Duodenal mucosa (tissue), 2 donors: ENCODE measurements around the gene ASIC2.

ENCODE experiments used
- H3K27ac ChIP-seq: one replicate; pipeline ENCODE4 v1.7.0; 2013; ENCODE audit warnings: low read depth, low read length
- H3K27me3 ChIP-seq, 2 donors: one replicate each; pipeline ENCODE4 v1.7.0; 2013; ENCODE audit warnings: low read length in 2 of 2, control low read depth in 1 of 2; ENCODE audit not compliant: insufficient read depth in 2 of 2, control insufficient read depth in 1 of 2
- H3K36me3 ChIP-seq, 2 donors: one replicate each; pipeline ENCODE4 v1.7.0; 2013; ENCODE audit warnings: low read length in 2 of 2, control low read depth in 1 of 2; ENCODE audit not compliant: insufficient read depth in 2 of 2, control insufficient read depth in 1 of 2
- H3K4me1 ChIP-seq, 2 donors: one replicate each; pipeline ENCODE4 v1.7.0; 2013; ENCODE audit warnings: low read length in 2 of 2, control low read depth in 1 of 2; ENCODE audit not compliant: insufficient read depth in 2 of 2, control insufficient read depth in 1 of 2
- H3K4me3 ChIP-seq, 2 donors: one replicate each; pipeline ENCODE4 v1.7.0; 2013; ENCODE audit warnings: low read length in 2 of 2, low read depth in 1 of 2
- H3K9ac ChIP-seq, 2 donors: one replicate each; pipeline ENCODE4 v1.7.0; 2013; ENCODE audit warnings: low read length in 2 of 2, low read depth in 1 of 2
- H3K9me3 ChIP-seq, 2 donors: one replicate each; pipeline ENCODE4 v1.7.0; 2013; ENCODE audit warnings: low read length in 2 of 2, control low read depth in 1 of 2; ENCODE audit not compliant: control insufficient read depth in 1 of 2

The ASIC2 gene

GRCh38 chr17:33258296-33258695, 34.8 kb downstream of the ASIC2 start:
- no peaks in the 10 kb centered on the region for H3K36me3 ChIP-seq
- no peak overlapping the region for H3K9ac ChIP-seq
- no peak overlapping the region for H3K27ac ChIP-seq
- no peaks in the 10 kb centered on the region for H3K9me3 ChIP-seq
- H3K27me3 ChIP-seq = peaks cover 0 to 2% of the 10 kb centered on the region in 2 donors
- no peak overlapping the region for H3K4me3 ChIP-seq
- H3K4me1 ChIP-seq = peaks cover 9 to 11% of the 10 kb centered on the region in 2 donors

DNA sequence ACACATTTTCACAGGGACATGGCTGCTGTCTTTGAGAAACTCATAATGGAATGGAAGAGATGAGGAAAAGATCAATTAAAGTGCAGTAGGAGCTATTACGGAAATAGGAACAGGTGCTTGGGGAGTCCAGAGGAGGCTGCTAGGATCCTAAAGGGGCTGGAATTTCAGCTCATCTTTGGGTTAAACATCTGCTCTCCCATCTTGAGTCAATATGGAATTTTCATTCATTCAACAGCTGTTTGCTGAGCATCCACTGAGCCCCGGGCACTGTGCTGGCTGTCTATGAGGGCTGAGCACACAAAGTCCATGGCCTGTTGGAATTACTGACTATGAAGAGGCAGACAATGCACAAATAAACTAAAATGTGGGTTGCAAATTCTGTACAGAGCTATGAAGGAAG, 47.9 kb downstream of the ASIC2 start:
- H3K9me3 ChIP-seq = no peaks in the 10 kb centered on the region
- no peak overlapping the region for H3K9ac ChIP-seq
- no peak overlapping the region for H3K4me3 ChIP-seq
- peaks cover 0 to 9% of the 10 kb centered on the region in 2 donors for H3K4me1 ChIP-seq
- no peaks in the 10 kb centered on the region for H3K36me3 ChIP-seq
- H3K27me3 ChIP-seq = no peaks in the 10 kb centered on the region
- no peak overlapping the region for H3K27ac ChIP-seq

- Histone ChIP-seq H3K9me3 (no peaks in the 10 kb centered on the region), H3K4me3 (no peak overlapping the region), H3K36me3 (no peaks in the 10 kb centered on the region), H3K4me1 (peaks cover 0 to 9% of the 10 kb centered on the region in 2 donors), H3K27ac (no peak overlapping the region), H3K9ac (no peak overlapping the region), H3K27me3 (no peaks in the 10 kb centered on the region)
These were observed 49.4 kb downstream of the ASIC2 start for GRCh38 chr17:33243732-33244131.

DNA sequence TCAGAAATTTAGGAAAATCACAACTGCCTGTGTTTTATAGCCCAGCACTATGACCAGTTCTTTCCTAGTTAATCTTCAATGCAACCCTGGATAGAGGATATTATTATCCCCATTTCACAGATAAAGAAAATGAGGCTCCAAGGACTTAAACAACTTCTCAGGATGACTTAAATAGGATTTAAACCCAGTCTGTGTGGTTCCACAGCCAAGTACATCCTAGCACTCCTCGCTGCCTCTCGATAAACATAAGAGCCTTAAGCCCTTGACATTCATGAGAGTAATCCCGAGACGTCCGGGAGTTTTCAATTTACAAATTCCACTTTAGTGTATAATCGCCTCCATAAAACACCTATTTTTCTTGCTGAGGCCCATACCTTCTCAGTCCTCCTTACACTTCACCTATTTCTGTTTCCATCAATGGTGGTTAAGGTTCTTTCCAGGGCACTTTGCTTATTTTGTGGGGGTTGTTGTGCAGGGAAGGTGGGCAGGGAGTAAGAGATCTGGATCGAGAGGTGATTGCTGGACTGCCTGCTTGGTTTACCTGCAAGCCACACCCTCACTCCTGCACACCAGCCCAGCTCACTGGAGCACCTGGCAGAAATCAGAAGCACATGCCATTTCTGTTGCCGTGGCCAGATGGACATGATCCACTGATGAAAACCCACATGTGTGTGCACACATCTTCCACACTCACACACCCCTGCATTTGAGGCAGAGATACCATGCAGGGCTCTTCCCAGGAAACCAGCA, 50.5 kb downstream of the ASIC2 start:
- Histone ChIP-seq H3K27me3 (no peaks in the 10 kb centered on the region), H3K9ac (no peak overlapping the region), H3K36me3 (no peaks in the 10 kb centered on the region), H3K4me3 (no peak overlapping the region), H3K4me1 (peaks cover 0 to 9% of the 10 kb centered on the region in 2 donors), H3K9me3 (no peaks in the 10 kb centered on the region), H3K27ac (no peak overlapping the region)

DNA sequence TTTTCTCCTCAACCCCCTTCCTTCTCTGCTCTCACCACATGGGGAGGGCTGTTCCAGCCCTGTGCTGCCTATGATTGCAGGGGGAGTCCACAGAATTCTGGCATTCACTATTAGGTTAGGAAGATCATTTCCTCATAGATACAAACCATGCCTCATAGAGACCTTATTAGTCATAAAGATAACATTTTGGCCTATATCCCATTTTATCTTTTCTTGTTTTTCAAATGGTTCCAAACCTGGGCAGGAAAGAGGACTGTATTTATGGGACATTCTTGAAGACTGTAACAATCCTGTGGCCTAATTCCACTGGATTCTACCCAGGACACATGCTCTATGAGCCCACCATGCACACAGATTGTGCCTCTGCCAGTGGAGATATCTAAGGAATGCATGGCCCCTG, 51.7 kb downstream of the ASIC2 start:
- no peaks in the 10 kb centered on the region for H3K27me3 ChIP-seq
- no peak overlapping the region for H3K27ac ChIP-seq
- H3K9ac ChIP-seq = no peak overlapping the region
- H3K9me3 ChIP-seq = no peaks in the 10 kb centered on the region
- no peak overlapping the region for H3K4me3 ChIP-seq
- H3K4me1 ChIP-seq = peaks cover 0 to 9% of the 10 kb centered on the region in 2 donors
- H3K36me3 ChIP-seq = no peaks in the 10 kb centered on the region

DNA sequence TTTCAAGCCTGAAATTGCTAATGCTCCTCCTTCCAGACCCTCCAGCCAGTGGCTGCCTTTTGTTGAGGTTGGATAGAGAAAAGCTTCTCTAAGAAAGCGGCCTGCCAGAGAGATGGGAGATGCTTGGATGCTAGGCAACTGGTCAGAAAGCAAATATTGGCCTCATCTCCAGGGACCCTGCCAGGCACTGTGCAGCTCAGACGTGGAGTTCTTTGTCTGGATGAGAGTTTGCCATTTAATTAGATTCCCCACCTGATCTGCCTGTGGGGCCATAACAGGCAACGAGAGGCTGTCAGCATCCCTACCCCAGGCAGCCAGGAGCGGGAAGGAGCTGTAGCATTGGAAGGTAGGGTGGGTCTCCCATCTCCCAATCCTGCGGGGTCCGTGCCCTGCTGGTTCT, 52.7 kb downstream of the ASIC2 start:
- H3K9me3 ChIP-seq = no peaks in the 10 kb centered on the region
- H3K4me3 ChIP-seq = no peak overlapping the region
- H3K4me1 ChIP-seq = peaks cover 0 to 9% of the 10 kb centered on the region in 2 donors
- no peak overlapping the region for H3K27ac ChIP-seq
- no peaks in the 10 kb centered on the region for H3K36me3 ChIP-seq
- no peaks in the 10 kb centered on the region for H3K27me3 ChIP-seq
- no peak overlapping the region for H3K9ac ChIP-seq

DNA sequence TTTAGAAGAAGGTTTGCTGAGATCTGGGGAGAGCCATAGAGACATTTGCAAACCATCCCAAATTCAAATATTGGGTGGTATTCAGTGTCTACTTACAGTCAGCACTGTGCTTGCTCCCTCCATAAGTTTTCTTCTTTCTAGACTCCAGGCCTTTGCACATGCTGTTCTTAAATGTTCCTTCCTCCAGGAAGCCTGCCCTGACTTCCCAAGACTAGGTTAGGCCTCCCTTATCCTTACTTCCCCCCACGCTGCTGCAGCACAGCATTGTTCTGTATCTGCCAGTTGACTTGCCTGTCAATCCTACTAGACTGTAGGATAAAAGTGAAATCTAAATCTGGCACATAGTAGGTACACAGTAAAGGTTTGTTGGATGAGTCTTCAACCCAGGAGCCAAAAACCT, 53.4 kb downstream of the ASIC2 start:
- no peak overlapping the region for H3K9ac ChIP-seq
- H3K27ac ChIP-seq = no peak overlapping the region
- no peaks in the 10 kb centered on the region for H3K9me3 ChIP-seq
- peaks cover 3 to 9% of the 10 kb centered on the region in 2 donors for H3K4me1 ChIP-seq
- H3K4me3 ChIP-seq = no peak overlapping the region
- no peaks in the 10 kb centered on the region for H3K27me3 ChIP-seq
- no peaks in the 10 kb centered on the region for H3K36me3 ChIP-seq

DNA sequence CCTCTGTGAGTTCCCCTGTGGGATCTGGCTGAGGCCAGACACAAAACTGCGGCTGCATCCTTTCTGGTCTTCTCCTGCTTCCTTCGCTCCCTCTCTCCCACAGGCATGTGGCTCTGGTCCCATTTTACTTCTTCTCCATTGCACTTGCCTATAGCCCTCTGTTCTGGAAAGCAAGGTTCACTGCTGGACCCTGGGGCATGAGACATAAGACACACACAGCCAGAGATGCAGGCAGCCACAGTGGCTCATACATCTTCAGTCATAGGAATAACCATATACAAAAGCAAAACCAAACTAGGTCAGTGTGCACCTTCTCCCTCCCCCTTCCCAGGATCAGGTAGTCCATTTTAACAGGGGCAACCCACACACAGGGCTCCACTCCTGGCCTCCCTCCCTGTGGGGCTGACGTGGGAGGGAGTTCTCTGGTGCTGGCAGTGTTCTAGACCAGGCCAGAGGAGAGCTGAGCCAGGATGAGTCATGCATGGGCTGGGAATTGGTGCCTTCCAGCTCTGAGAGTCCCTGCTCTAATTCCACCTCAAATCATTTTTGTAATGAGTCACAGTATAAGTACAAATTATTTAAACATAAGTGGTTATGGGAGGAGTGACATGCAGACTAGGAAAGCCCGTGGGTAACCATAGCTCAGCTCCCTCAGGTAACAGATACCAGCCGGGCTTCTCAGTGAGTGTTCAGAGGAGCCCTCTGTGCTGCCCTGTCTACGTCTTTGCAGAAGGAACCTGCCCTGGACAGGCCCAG, 58.0 kb downstream of the ASIC2 start:
- H3K36me3 ChIP-seq = no peaks in the 10 kb centered on the region
- H3K9me3 ChIP-seq = no peaks in the 10 kb centered on the region
- H3K9ac ChIP-seq = no peak overlapping the region
- H3K4me1 ChIP-seq = peaks cover 6 to 7% of the 10 kb centered on the region in 2 donors
- H3K4me3 ChIP-seq = no peak overlapping the region
- no peak overlapping the region for H3K27ac ChIP-seq
- no peaks in the 10 kb centered on the region for H3K27me3 ChIP-seq

DNA sequence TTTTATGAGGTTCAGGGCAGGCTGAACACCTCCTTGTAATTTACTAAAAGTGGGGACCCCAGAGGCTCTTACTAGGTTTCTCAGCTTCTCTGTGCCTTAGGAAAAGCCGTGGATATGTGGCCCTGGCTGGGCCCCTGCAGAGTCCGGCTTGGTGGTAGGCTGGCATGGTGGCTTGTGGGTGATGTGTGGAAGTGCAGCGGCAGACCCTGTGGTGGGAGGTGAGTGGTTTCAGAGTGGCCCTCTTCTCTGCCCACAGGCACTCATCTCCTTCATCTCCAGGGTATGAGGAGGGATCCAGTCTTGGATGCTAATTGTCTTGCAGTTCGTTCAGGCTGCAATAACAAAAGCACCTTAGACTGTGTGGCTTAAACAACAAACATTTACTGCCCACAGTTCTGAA, 58.9 kb downstream of the ASIC2 start:
- Histone ChIP-seq H3K9ac (no peak overlapping the region), H3K36me3 (no peaks in the 10 kb centered on the region), H3K9me3 (no peaks in the 10 kb centered on the region), H3K4me1 (peaks cover 6 to 7% of the 10 kb centered on the region in 2 donors), H3K4me3 (no peak overlapping the region), H3K27ac (no peak overlapping the region), H3K27me3 (no peaks in the 10 kb centered on the region)

- H3K27ac ChIP-seq = no peak overlapping the region
- H3K9ac ChIP-seq = no peak overlapping the region
These were observed 59.3 kb downstream of the ASIC2 start for GRCh38 chr17:33233811-33234177.

More at GRCh38 chr17:33233811-33234177, 59.3 kb downstream of the ASIC2 start:
- H3K27me3 ChIP-seq = no peaks in the 10 kb centered on the region
- H3K9me3 ChIP-seq = no peaks in the 10 kb centered on the region
- H3K4me3 ChIP-seq = no peak overlapping the region
- peaks cover 6 to 7% of the 10 kb centered on the region in 2 donors for H3K4me1 ChIP-seq
- no peaks in the 10 kb centered on the region for H3K36me3 ChIP-seq
